ENCODE measurements around the gene MEGF6.

DNA sequence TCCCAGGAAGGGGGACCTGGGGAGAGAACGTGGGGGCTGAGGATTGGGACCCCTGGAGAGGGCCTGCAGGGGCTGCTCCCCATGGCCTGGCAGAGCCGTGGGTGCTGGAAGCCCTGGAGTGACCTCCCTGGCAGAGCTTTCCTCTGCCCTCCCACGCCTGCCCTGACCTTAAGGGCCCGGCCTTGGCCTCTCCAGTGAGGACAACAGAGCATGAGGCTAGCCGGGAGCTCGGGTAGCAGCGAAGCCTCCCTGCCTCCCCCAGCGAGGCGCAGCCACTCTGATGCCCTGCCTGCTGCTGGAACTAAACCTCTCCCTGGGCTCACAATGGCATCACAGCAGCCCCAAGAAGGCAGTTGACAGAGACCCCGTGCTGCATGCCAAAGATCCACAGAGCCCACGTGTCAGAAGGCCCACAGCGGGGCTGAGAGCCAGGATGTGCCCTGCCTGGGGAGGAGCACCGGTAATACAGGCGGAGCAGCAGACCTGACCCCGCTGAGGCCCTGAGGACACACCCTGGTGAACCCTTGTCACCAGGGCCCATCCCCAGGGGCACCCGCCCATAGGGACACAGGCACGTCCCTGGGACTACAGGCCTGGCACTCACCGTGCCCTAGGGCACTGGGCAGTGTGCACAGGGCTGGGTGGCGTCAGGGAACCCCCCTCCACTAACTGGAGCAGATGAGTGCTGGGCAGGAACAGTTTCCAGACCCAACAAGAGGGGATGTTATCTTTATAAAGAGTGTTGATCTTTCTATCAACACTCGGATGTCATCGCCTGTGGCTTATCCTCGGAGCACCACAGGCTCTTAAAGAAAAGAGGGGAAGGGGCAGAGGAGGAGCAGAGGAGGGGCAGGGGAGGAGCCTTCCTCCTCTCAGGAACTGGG, 108.4 kb downstream of the MEGF6 start:
- TF ChIP-seq, protein P1, sequence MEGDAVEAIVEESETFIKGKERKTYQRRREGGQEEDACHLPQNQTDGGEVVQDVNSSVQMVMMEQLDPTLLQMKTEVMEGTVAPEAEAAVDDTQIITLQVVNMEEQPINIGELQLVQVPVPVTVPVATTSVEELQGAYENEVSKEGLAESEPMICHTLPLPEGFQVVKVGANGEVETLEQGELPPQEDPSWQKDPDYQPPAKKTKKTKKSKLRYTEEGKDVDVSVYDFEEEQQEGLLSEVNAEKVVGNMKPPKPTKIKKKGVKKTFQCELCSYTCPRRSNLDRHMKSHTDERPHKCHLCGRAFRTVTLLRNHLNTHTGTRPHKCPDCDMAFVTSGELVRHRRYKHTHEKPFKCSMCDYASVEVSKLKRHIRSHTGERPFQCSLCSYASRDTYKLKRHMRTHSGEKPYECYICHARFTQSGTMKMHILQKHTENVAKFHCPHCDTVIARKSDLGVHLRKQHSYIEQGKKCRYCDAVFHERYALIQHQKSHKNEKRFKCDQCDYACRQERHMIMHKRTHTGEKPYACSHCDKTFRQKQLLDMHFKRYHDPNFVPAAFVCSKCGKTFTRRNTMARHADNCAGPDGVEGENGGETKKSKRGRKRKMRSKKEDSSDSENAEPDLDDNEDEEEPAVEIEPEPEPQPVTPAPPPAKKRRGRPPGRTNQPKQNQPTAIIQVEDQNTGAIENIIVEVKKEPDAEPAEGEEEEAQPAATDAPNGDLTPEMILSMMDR (IDR thresholded peaks at IDR 0.05; ENCODE audit: low read depth, low read length) = no peak
- TF ChIP-seq EZH2phosphoT487 (IDR thresholded peaks at IDR 0.05; ENCODE audit: low read depth) = no peak

Data from OCI-LY3 (cell line).